ENCODE results near the gene RACGAP1. TPM values are rescaled to one million over a fixed set of nuclear protein-coding genes. Genes with fewer than 3 reads are reported as not detected.

The RACGAP1 gene
- total and polyA plus RNA-seq, 2 of the 4 experiments (the other 2 are of a cell fraction), result 37.9 to 110 TPM

- Histone ChIP-seq H2BK120ac (ENCODE audit: low read depth, low read length) (no peak overlapping the region), H4K20me1 (ENCODE audit: insufficient read depth, low read length) (no peaks in the 10 kb centered on the region), H4K91ac (ENCODE audit: insufficient read depth, low read depth, low read length) (no peak overlapping the region), H2AK9ac (replicated peaks; ENCODE audit: low read depth, low read length, poor library complexity) (no peak overlapping the region), H3K9ac (ENCODE audit: low read depth, low read length) (no peak overlapping the region), H2AFZ (replicated peaks; ENCODE audit: low read length, poor library complexity) (no peak overlapping the region), H3K14ac (replicated peaks; ENCODE audit: low read depth, low read length) (no peak overlapping the region), H3K23ac (ENCODE audit: low read depth, low read length) (peak overlapping the region; percentile 23; the same call in 1 of the 2 replicates), H3K4me1 (ENCODE audit: control insufficient read depth, insufficient read depth, low read length) (peaks cover 2% of the 10 kb centered on the region), H3K79me1 (ENCODE audit: low read depth in 1 of 2, low read length in 2 of 2) (peaks cover 0 to 22% of the 10 kb centered on the region in 2 experiments; a peak in 2 of 4 replicates), H3K4me3 (ENCODE audit: insufficient read depth, low read depth, low read length) (no peak overlapping the region), H3K56ac (ENCODE audit: extremely low read depth, insufficient read depth, low read length) (no peak overlapping the region), H2BK15ac (ENCODE audit: low read depth, low read length) (no peak overlapping the region), H3K4me2 (ENCODE audit: low read depth, low read length) (no peak overlapping the region), H2BK5ac (ENCODE audit: low read depth, low read length, poor library complexity, severe bottlenecking) (no peak overlapping the region), H3K36me3 (ENCODE audit: control insufficient read depth, insufficient read depth, low read length) (no peaks in the 10 kb centered on the region), H2BK20ac (ENCODE audit: low read depth, low read length) (no peak overlapping the region), H3K27ac (ENCODE audit: insufficient read depth, low read length) (no peak overlapping the region), H4K8ac (ENCODE audit: low read depth in 2 of 2, low read length in 2 of 2) (peak overlapping the region in 1 of 2 experiments; percentile 63; a peak in 2 of 4 replicates), H3K9me3 (ENCODE audit: control insufficient read depth, insufficient read depth, low read length) (no peaks in the 10 kb centered on the region), H2AK5ac (ENCODE audit: low read depth, low read length) (no peak overlapping the region), H3K9me1 (ENCODE audit: insufficient read depth, low read length) (peaks cover 7% of the 10 kb centered on the region; the same call in 1 of the 2 replicates), H3K27me3 (ENCODE audit: control insufficient read depth, insufficient read depth, low read length) (no peaks in the 10 kb centered on the region), H4K5ac (ENCODE audit: low read depth, low read length) (no peak overlapping the region), H3K18ac (ENCODE audit: low read depth, low read length) (no peak overlapping the region), H3K4ac (ENCODE audit: low read depth, low read length) (no peak overlapping the region)
- no TSS peak for BruUV-seq (replicated peaks)
- WGBS, 2 experiments (ENCODE audit: extremely low coverage in 2 of 2, insufficient read length in 1 of 2), result no CpG with 5 or more reads among the region's 1 CpG
- in situ Hi-C loops (cut with MboI; ENCODE audit: low sequenced_read_pairs) (no loop called here), dilution Hi-C loops (cut with HindIII; ENCODE audit: low sequenced_read_pairs, unreplicated experiment) (no loop called here), intact Hi-C loops (cut with micrococcal nuclease) (no loop called here)
- no peak for ATAC-seq (ENCODE audit: low read depth)
- CTCF ChIA-PET, result no interaction called here
- POLR2A ChIA-PET (ENCODE audit: unreplicated experiment), result no interaction called here
- no peak for TF ChIP-seq FOS (IDR thresholded peaks at IDR 0.05; ENCODE audit: low read depth, low read length)
- TF ChIP-seq CEBPB (IDR thresholded peaks at IDR 0.05; ENCODE audit: low read depth, low read length), result no peak
- TF ChIP-seq RCOR1 (IDR thresholded peaks at IDR 0.05; ENCODE audit: insufficient replicate concordance, low read length), result no peak
- TF ChIP-seq SMC3 (IDR thresholded peaks at IDR 0.05; ENCODE audit: low read depth, low read length), result no peak
- TF ChIP-seq MAFK (IDR thresholded peaks at IDR 0.05; ENCODE audit: low read depth, low read length), result no peak
- TF ChIP-seq RFX5 (IDR thresholded peaks at IDR 0.05; ENCODE audit: low read depth, low read length), result no peak
- TF ChIP-seq RAD21 (IDR thresholded peaks at IDR 0.05; ENCODE audit: low read length), result no peak
- no peak for TF ChIP-seq MAZ (IDR thresholded peaks at IDR 0.05; ENCODE audit: borderline replicate concordance, low read depth, low read length)
- no peak for TF ChIP-seq ELK1 (IDR thresholded peaks at IDR 0.05; ENCODE audit: borderline replicate concordance, low read depth, low read length)
- no peak for TF ChIP-seq BHLHE40 (IDR thresholded peaks at IDR 0.05; ENCODE audit: low read depth, low read length)
- no peak for TF ChIP-seq POLR2A (IDR thresholded peaks at IDR 0.05; ENCODE audit: low read depth, low read length)
- no peak for TF ChIP-seq NFE2L2 (IDR thresholded peaks at IDR 0.05; ENCODE audit: low read depth, low read length)
- no peak for DNase-seq
Measured at GRCh38 chr12:50022903-50023302, 2.4 kb downstream of the RACGAP1 start.

Measured in IMR-90 (cell line).